Epithelial cell of proximal tubule (primary cell): ENCODE data around the gene COIL. TPM values are rescaled to one million over a fixed set of nuclear protein-coding genes. Genes with fewer than 3 reads are reported as not detected.

Experiments used
- DNase-seq: peaks from one replicate; pipeline ENCODE4 v3.0.0-alpha.2; 2011; ENCODE audit warnings: low read depth
- H3K4me3 ChIP-seq: 2 replicates; pipeline ENCODE4 v1.5.1; 2011; ENCODE audit warnings: low read depth, mild to moderate bottlenecking, low read length
- CTCF ChIP-seq: conservative IDR thresholded peaks from 2 replicates; pipeline ENCODE4 v1.5.1; 2012; ENCODE audit warnings: low read depth, mild to moderate bottlenecking, low read length
- total RNA-seq: library from RNA; depleted of rRNA; stranded (reverse); fragments of >200 nt; gene quantifications from 2 replicates; pipeline ENCODE4 v1.2.3, GENCODE V29; 2015

Gene COIL
- total RNA-seq, 1 donor from 2014 or later: 19.7 TPM

GRCh38 chr17:56891751-56892150 lies 69.1 kb downstream of the COIL start:
- H3K4me3 ChIP-seq: no peak overlapping the region
- DNase-seq: no peak
- TF ChIP-seq CTCF: peak; percentile 44

GRCh38 chr17:56890906-56891674 lies 69.8 kb downstream of the COIL start:
- H3K4me3 ChIP-seq: no peak overlapping the region
- TF ChIP-seq CTCF: no peak

GRCh38 chr17:56890390-56890789 lies 70.5 kb downstream of the COIL start:
- no peak overlapping the region for H3K4me3 ChIP-seq
- TF ChIP-seq CTCF: no peak
- DNase-seq: no peak

More at GRCh38 chr17:56890906-56891674, 69.8 kb downstream of the COIL start:
- DNase-seq: no peak

Other genes starting within 250 kb of the COIL start
- 0.17 and 0.43 TPM in 2 replicates for gene C17orf67, start 127.1 kb downstream of the COIL start, total RNA-seq
- gene DGKE, start 126.9 kb downstream of the COIL start, total RNA-seq: 3.3 and 6.8 TPM in 2 replicates
- 51.7 and 58.1 TPM in 2 replicates for gene TRIM25, start 47.0 kb downstream of the COIL start, total RNA-seq
- 9.2 and 14.3 TPM in 2 replicates for gene SCPEP1, start 17.1 kb upstream of the COIL start, total RNA-seq
- gene AKAP1, start 124.2 kb upstream of the COIL start, total RNA-seq: 29.8 and 44.2 TPM in 2 replicates